ENCODE results near the gene ABHD17A.

Gene ABHD17A

DNA sequence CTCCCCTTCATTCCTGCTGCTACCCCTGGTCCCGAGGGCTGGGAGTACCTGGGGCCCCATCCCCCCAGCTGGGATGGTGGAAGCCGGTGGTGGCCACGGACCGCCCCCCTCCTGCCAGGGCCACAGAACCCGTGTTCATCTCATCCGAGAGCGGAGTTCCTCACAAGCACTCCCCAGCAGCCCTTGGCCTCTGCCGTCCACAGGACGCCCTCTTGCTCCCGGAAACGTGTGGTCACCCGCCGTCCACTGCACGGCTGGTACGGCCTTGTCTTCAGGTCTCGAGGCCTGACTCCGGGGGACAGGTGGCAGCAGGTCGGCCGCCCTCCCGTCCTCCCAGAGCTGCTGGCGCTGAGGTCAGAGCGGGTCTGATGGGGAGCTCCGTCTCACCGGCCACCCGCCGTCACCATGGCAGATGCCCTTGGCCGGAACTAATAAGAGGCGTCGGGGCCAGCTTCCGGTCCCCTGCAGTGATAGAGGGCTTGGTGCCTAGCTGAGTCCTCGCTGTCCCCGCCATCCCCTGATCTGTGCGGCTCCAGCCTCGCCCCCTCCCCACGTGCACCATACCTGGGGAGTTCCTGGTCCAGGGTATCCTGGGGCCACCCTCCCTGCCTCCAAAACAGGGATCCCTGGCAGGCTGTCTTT is 39.1 kb upstream of the ABHD17A start:
- TF ChIP-seq EP300 (IDR thresholded peaks at IDR 0.05; ENCODE audit: borderline replicate concordance) (no peak), YY1 (IDR thresholded peaks at IDR 0.05; ENCODE audit: low read depth) (no peak), TCF12 (IDR thresholded peaks at IDR 0.05; ENCODE audit: low read depth) (no peak), CREB1 (IDR thresholded peaks at IDR 0.05; ENCODE audit: low read depth) (no peak), RAD21 (IDR thresholded peaks at IDR 0.05; ENCODE audit: low read depth) (no peak), ZBTB7A (IDR thresholded peaks at IDR 0.05; ENCODE audit: low read depth) (no peak), TAF1 (IDR thresholded peaks at IDR 0.05; ENCODE audit: low read depth) (no peak), CEBPB (IDR thresholded peaks at IDR 0.05) (no peak), USF1 (IDR thresholded peaks at IDR 0.05) (no peak), NFIC (IDR thresholded peaks at IDR 0.05) (no peak), MAX (IDR thresholded peaks at IDR 0.05) (no peak), TEAD4 (IDR thresholded peaks at IDR 0.05) (no peak), FOXM1 (IDR thresholded peaks at IDR 0.05; ENCODE audit: borderline replicate concordance, low read depth) (no peak), EGR1 (IDR thresholded peaks at IDR 0.05) (no peak)
- TF ChIP-seq, protein P1, sequence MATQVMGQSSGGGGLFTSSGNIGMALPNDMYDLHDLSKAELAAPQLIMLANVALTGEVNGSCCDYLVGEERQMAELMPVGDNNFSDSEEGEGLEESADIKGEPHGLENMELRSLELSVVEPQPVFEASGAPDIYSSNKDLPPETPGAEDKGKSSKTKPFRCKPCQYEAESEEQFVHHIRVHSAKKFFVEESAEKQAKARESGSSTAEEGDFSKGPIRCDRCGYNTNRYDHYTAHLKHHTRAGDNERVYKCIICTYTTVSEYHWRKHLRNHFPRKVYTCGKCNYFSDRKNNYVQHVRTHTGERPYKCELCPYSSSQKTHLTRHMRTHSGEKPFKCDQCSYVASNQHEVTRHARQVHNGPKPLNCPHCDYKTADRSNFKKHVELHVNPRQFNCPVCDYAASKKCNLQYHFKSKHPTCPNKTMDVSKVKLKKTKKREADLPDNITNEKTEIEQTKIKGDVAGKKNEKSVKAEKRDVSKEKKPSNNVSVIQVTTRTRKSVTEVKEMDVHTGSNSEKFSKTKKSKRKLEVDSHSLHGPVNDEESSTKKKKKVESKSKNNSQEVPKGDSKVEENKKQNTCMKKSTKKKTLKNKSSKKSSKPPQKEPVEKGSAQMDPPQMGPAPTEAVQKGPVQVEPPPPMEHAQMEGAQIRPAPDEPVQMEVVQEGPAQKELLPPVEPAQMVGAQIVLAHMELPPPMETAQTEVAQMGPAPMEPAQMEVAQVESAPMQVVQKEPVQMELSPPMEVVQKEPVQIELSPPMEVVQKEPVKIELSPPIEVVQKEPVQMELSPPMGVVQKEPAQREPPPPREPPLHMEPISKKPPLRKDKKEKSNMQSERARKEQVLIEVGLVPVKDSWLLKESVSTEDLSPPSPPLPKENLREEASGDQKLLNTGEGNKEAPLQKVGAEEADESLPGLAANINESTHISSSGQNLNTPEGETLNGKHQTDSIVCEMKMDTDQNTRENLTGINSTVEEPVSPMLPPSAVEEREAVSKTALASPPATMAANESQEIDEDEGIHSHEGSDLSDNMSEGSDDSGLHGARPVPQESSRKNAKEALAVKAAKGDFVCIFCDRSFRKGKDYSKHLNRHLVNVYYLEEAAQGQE (IDR thresholded peaks at IDR 0.05; ENCODE audit: low read depth) = no peak

DNA sequence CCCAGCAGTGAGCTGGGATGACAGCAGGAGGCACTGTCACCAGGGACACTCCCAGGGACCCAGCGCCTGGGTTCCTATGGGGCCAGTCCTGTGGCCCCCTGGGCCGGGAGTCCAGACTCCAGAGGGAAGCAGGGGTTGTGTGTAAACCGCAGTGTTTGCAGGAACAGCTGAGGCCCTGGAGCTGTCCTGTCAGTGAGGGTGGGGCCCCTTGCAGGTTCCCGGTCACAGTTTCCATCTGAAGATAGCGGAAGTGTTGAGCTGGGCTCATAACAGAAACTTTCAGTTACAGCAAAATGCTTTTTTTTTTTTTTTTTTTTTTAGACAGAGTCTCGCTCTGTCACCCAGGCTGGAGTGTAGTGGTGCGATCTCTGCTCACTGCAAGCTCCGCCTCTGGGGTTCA is 38.0 kb upstream of the ABHD17A start:
- TF ChIP-seq RAD21 (IDR thresholded peaks at IDR 0.05; ENCODE audit: low read depth) (no peak), TEAD4 (IDR thresholded peaks at IDR 0.05) (no peak), CEBPB (IDR thresholded peaks at IDR 0.05) (no peak), NFIC (IDR thresholded peaks at IDR 0.05) (no peak)

DNA sequence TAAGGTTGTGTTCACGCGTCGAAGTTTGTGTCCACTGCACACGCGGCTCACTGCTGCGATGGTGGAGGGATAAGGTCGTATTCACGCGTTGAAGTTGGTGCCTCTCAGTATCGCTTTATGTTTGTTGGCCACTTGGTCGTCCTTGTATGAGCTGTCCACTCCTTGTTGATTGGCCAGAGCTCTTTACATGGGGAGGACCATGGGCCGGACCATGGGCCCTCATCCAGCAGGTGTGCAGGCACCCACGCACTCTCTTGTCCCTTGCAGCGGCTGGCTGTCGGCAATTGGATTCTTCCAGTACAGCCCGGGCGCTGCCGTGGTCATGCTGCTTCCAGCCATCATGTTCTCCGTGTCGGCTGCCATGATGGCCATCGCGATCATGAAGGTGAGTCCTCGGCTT is 37.5 kb upstream of the ABHD17A start:
- TF ChIP-seq CEBPB (IDR thresholded peaks at IDR 0.05) (no peak), YY1 (IDR thresholded peaks at IDR 0.05; ENCODE audit: low read depth) (no peak)

DNA sequence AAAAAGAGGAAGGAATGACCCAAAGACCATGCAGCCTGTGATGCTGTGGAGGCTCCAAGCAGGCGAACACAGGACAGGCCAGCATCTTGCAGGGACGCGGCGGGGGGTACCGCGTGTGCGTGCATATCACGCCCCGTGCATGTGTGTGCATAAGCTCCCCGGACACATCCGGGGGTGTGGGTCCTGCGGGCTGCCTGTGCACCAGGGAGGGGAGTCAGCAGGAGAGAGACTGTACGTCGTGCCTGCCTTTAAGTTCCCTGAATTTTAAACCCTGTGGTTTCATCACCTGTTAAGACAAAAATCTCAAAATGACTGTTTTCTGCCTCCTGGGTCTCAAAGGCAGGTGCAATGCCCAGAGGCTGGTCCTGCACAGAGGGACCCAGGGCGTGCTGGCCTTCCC is 36.5 kb upstream of the ABHD17A start:
- TF ChIP-seq USF1 (IDR thresholded peaks at IDR 0.05) (no peak), TCF12 (IDR thresholded peaks at IDR 0.05; ENCODE audit: low read depth) (no peak)

DNA sequence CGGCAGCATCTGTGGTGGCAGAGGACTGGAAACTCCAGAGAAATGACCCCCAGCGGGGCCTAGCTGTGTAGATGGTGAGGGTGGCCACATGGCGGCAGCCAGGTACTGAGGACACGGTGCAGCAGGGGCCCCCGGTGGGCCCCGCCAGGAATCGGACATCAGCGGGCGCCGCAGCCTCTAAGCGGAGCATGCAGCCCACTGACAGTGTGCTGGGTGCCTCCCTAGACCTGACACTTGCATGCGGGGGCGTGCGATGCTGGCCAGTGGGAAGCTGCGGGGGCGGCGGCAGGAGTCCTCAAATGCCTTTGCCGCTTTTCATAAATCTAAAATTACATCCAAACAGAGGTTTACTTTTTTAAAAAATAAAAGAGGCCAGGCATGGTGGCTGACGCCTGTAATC is 36.0 kb upstream of the ABHD17A start:
- no peak for TF ChIP-seq TAF1 (IDR thresholded peaks at IDR 0.05; ENCODE audit: low read depth)
- TF ChIP-seq MAX (IDR thresholded peaks at IDR 0.05) = no peak
- TF ChIP-seq FOXM1 (IDR thresholded peaks at IDR 0.05; ENCODE audit: borderline replicate concordance, low read depth) = no peak
- TF ChIP-seq NFIC (IDR thresholded peaks at IDR 0.05) = no peak
- no peak for TF ChIP-seq USF1 (IDR thresholded peaks at IDR 0.05)

- TF ChIP-seq NFIC (IDR thresholded peaks at IDR 0.05) = no peak
- TF ChIP-seq TEAD4 (IDR thresholded peaks at IDR 0.05) = no peak
- no peak for TF ChIP-seq TAF1 (IDR thresholded peaks at IDR 0.05; ENCODE audit: low read depth)
- TF ChIP-seq FOXM1 (IDR thresholded peaks at IDR 0.05; ENCODE audit: borderline replicate concordance, low read depth) = no peak
- no peak for TF ChIP-seq RAD21 (IDR thresholded peaks at IDR 0.05; ENCODE audit: low read depth)
- TF ChIP-seq CEBPB (IDR thresholded peaks at IDR 0.05) = no peak
Measured at GRCh38 chr19:1920644-1921043, 35.3 kb upstream of the ABHD17A start.

- TF ChIP-seq, protein P1 (IDR thresholded peaks at IDR 0.05; ENCODE audit: low read depth) = no peak
- TF ChIP-seq TAF1 (IDR thresholded peaks at IDR 0.05; ENCODE audit: low read depth) (no peak), MAX (IDR thresholded peaks at IDR 0.05) (no peak)
Measured at GRCh38 chr19:1918975-1919374, 33.7 kb upstream of the ABHD17A start.

All from Ishikawa (cell line).